Midbrain (tissue), 1 donor: Measurements from ENCODE around the gene PRPF8.

ENCODE experiments used
- DNase-seq: peaks from one replicate; lab custom pipeline; 2025; lab: John Stamatoyannopoulos, UW

PRPF8 gene

DNA sequence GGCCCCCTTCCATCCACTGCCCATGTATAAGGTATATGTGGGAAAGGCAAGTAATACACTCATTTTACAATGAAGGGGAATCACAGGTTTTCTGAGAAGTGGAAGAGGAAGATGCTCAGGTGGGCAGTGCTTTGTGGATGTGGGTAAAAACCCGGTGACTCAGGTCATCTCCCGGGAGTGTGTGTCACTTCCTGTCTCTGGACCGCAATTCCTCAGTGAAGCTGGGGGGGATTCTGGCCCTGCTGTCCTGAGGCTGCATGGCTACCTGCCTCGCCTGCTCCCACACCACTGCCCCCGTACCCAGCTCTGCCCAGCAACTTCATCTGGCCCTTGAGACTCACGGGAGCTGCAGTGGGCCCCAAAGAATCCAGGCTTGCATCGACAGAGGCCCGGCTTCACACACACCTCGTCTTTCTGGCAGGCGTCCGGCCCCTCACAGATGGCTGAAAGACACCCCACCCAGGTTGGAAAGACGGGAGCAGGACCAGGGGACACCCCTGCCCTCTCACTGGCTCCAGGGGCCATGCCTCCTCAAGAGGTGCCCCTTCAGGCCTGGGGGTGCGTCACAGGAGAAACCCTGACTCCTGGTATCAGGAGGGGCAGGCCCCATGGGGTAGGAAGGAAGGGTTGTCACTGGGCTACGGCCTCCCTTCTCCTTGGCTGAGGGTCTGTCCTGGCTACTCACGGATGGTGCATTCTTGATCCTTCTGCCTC, 40.0 kb downstream of the PRPF8 start:
- no peak for DNase-seq

GRCh38 chr17:1643999-1644492, 40.6 kb downstream of the PRPF8 start:
- DNase-seq: no peak

- DNase-seq: peak; percentile 14
Observed at GRCh38 chr17:1643293-1643998, 41.2 kb downstream of the PRPF8 start.

DNA sequence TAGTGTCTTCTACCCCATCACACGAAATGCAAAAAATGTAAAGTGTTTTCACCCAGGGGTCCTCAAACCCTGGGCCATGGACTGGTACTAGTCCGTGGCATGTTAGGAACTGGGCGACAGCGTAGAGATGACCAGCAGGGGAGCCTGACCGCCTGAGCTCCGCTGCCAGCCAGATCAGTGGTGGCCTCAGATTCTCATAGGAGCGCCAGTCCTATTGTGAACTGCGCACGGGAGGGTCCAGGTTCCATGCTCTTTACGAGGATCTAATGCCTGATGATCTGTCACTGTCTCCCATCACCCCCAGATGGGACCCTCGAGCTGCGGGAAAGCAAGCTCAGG, 43.6 kb downstream of the PRPF8 start:
- no peak for DNase-seq

DNA sequence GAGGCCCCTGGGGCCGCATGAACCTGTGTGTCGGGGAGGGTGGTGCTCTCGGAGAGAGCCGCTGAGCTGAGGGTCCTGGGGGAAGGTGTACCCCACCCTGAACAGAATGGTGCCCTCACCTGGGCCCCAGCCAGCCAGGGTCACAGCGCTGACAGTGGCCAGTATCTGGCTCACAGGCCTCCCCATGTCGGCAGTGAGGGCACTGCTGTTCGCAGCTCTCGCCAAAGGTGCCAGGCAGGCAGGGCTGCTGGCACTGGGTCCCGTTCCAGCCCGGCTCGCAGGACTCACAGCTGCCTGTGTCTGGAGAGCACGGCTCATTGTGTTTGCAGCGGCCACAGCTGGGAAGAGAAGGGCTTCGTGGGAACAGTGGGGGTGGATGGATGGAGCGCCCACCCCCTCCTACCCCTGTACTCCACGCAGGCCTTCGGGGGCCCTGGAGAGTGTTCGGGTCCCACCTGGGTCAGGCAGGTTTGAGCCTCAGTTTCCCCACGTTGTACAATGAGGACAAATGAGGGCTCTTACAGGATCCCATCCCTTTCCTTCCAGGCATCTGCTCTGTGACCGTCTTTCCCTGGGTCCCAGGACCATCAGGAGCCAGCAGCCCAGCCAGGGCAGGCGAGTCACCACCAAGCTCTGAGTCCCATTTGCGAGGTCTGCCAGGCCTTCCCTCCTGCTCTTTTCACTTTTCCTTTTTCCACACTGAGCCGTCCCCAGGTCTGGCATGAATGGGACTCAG, 44.2 kb downstream of the PRPF8 start:
- DNase-seq: no peak

DNA sequence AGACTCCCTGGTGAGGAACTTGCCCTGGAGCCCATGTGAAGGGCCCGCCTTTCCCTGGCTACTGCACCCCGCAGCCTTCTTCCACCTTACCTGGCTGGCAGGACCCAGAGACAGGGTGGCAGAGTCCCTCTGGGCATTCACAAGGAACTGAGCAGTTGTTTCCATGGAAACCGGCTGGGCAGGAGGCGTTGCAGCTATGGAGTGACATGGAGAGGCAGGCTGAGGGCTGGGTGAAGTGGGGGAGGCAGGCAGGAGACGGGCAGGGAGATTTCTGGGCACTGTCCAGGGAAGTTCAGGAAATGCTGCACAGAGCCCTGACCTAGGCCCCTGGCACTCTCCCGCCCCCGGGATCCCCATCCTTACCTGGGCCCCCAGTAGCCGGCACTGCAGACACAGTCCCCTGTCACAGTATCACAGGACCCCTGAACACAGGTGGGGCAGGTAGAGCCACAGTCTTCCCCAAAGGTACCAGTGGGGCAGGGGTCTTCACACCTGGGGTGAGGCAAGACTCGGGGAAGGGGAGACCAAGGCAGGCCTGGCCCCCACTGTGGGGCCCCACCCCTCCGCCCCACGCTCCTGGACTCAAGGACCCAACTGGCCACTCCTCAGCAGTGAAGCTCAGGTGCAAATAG, 45.0 kb downstream of the PRPF8 start:
- no peak for DNase-seq

DNA sequence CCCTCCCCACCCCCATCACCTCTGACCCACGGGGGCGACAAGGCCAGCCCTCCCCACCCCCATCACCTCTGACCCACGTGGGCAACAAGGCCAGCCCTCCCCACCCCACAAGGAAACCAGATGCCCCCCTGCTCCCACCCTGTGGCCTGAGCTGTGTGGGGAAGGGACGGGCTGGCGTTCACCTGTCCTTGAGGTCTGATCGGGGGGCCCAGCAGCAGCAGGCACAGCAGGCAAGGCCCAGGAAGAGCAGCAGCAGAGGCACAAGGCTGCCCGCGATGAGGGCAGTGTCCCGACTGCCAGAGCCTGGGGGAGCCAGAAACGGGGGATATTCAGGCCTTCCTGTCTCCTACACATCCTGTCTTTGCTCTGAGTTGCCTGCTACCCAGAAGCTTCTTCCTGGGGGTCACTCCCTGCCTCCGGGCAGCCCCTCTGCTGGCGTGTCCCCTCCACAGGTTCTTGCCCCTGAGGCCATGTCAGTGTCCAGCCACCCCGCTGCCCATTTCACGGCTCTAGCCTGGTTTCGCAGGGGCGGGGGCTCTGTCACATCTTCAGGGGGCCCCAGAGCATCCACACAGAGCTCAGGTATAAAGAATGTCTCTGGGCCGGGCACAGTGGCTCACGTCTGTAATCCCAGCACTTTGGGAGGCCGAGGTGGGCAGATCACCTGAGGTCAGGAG, 45.9 kb downstream of the PRPF8 start:
- DNase-seq: no peak

- DNase-seq: no peak
Observed at GRCh38 chr17:1638171-1638590, 46.5 kb downstream of the PRPF8 start.

GRCh38 chr17:1636732-1637285, 47.9 kb downstream of the PRPF8 start:
- DNase-seq: no peak

DNA sequence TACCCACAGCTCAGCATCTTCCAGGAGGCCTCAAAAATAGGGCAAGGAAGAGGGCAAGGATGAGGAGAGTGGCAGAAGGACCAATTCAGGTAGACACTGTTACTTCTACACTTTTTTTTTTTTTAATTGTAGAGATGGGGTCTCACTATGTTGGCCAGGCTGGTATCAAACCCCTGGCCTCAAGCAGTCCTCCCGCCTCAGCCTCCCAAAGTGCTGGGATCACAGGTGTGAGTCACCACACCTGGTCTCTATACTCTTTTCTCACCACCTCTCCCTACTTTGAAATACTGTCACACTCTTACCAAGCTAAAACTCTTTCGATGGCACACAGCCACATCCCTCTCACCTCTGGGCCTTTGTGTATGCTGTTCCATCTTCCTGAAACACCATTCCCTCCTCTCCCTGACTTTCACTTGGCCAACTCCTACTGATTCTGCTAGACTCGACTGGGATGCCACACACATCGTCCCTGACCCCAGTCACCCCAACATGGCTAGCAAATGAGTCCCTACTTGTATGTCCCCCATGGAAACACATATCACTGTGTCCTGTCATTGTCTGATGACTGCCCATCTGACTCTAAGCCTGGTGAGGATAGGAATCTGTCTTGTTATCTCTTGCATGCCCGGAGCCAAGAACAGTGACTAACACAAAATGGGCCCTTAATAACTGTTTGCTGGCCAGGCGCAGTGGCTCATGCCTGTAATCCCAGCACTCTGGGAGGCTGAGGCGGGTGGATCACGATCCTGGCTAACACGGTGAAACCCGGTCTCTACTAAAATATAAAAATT, 48.8 kb downstream of the PRPF8 start:
- DNase-seq: no peak

DNA sequence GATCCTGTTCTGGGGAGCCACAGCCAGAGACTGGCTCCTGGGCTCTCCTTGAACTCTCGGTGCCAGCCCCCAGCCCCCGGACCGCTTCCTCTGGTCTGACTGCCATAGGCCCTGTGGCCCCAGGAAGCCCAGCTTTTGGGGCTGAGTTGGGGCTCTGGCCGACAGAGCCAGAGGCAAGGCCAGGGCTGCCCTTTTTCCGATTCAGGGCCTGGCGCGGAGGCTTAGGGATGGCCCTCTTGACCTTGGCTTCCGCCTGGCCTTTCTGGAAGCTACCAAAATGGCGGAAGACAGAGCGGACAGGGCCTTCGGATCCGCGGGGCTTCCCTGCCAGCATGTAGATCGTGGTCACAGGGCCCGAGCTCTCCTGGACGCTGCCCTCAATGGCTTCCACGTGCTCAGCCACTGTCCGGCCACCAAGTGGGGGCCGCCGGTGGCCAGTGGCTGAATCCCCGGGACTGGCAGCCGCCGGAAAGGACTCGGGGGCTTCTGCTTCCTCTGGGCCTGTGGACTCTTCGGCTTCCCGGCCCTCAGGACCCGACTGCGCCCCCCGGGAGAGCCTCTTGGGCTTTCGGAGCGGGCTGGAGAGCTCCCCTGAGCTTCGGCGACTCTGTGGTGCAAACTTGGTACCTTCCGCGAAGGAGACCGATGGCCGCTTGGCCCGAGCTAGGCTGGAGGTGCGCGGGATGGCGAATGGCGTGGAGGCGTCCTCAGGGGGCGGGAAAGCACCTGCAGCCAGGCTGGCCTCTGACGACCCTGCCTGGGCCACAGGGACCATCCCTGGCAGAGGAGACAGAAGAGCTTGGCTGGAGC, 49.6 kb downstream of the PRPF8 start:
- no peak for DNase-seq

GRCh38 chr17:1630662-1631061, 54.0 kb downstream of the PRPF8 start:
- DNase-seq: no peak

DNA sequence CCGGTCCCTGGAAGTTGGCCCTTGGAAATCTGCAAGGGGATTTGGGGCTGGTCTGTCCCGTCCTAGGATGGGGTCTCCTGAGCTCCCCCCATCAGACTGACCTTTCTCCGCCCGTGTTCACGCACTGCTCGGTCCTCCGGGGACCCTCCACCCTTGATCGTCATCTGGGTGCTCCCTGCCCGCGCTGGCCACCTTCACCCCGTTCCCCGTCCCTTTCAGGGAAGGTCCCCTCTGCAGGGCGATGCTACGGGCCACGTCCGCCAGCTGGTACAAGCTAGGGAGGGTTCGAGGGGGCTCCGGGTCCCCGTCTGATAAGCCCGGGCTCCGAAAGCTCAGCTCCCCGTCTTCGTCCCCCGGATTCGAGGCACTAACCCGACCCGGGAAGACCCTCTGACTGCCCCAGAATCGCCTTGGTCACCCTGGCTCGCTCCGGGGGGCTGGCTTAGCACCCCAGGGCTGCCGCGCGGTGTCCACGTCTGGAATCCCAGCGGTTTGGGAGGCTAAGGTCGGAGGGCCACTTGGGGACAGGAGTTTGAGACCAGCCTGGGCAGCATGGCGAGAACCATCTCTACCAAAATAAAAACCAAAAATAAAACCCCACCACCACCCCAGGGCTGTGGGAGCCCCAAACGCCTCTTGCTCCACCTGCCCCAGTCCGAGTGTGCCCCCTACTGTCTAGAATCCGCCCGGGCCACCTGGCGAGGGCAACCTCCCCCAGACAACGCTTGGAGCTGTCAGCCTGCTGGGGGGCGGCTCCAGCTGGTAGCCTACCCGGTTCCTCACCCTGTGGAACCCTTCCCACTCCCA, 55.0 kb downstream of the PRPF8 start:
- DNase-seq: peak; percentile 52

DNA sequence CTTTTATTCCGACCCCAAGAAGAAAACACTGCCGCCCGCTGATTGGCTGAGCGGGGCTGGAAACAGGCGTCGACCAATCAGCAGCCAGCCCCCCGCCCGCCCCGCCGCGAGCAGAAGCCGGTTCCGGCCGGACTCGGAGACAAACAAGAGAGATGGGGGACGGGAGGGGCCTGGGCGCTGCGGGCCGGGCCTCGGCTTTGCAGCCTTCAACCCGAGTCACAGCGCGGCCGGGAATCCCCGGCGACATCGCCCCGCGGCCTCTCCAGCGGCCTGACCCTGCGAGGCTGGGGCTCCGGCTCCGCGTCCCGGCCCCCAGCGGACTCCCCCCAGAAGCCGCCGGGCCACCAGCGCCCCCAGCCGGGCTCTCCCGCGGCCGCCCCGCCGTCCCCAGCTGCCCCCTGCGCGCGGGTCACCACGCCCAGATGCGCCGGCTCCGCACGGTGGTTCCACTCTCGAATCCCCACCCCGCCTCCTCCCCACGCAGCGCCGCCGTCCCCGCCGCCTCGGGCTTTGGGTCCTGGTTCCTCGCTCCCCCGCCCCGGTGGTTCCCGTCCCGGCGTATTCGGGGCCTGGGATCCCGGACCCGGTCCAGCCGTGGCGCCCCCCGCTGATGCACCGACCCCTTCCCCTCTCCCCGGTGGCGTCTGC, 55.7 kb downstream of the PRPF8 start:
- peak; percentile 96 for DNase-seq

DNA sequence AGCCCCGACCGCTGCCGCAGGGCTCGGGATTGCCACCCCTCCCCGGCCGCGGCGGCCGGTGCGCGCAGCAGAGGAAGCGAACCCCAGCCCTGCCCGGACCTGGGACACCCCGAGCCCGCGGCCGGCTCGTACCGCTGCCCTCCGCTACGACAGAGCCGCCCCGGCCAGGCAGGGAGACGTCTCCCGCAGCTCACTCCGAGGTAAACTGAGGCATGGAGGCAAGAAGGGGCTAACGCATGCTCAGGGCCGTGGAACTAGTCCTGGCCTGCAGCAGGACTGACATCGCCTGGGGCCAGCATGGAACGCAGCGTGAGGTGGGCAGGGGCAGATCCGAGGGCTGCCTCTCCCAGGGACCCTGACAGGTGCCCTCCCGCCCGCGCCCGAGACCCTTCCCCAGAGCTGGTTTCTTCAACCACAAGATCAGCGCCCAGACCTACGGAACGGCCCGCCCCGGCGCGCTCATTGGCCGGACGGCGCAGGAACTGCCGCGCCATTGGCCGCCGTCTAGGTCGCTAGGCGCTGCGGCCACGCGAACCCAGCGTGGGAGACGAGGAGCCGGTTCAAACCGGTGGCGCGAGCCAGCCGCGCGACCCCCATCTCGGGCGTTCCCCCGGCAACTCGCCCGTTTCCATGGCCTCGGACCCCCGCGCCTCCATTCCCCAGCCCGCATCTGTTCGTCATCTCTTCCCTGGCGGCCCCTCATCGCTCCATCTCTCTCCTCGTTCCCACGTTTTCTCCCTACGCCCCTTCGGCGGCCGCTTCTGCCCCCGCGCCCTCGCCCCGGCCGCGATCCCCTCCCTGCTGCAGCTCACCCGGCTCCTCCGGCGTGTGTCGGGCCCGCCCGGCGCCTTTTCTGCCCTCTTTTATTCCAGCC, 56.4 kb downstream of the PRPF8 start, which contains the start of gene SLC43A2:
Gene SLC43A2, minus strand, starts transcription at position 853 of the 874 bp plus-strand sequence. CDS start 960 bp downstream, outside the sequence.
- DNase-seq: peak; percentile 94

DNA sequence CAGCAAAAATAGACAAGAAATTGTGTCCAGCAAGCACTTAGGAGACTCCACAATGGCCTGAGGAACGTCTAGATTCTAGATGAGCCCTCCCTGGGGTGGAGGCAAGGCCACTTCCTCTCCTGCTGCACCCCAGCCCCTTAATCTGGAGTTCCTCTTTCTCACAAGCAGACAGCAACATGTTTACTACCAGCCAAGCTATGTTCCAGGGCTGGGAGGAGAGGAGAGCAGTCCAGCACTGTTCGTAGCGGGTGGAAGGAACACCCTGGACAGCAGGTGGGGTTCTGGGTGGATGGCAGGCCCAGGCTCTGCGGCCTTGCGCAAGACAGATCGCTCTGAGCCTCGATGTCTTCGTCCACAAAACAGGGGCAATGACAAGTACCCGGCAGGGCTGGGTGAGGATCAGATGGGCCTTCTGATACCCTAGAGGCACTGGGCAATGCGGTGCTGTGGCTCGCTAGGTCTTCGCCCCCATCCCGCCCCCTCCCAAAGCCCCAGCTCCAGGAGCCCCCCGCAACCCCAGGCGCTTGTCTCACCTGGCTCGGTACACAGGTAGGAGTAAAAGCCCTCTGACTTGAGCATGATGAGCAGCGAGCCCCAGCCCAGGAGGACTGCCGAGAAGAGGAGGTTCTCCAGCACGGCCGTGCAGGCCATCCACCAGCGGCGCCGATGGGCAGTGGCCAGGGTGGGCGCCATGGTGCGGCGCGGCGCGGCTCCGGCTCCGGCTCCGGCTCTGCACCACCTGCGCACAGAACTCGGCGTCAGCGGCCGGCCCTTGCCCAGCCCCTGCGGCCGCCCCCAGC, 57.3 kb downstream of the PRPF8 start:
- DNase-seq: peak; percentile 42
